GM20000 (cell line): Measurements from ENCODE around the gene SNAP29.
"Not testable (repeated sequence)": the region's sequence is repeated elsewhere in the genome, so short reads cannot be mapped to it uniquely, and the experiment has no call there.

Experiments
- DNase-seq: peaks from one replicate; pipeline ENCODE4 v3.0.0; 2012; ENCODE audit warnings: low spot score
- CTCF ChIP-seq: IDR thresholded peaks from 2 replicates; pipeline ENCODE4 v1.5.1; 2012; ENCODE audit warnings: mild to moderate bottlenecking, control low read depth; ENCODE audit errors: extremely low read depth, missing control alignments

The SNAP29 gene

GRCh38 chr22:20933910-20934309 is 75.1 kb downstream of the SNAP29 start:
- DNase-seq: no peak
- no peak for TF ChIP-seq CTCF

GRCh38 chr22:20935049-20935448 is 76.2 kb downstream of the SNAP29 start:
- not testable (repeated sequence) for DNase-seq

GRCh38 chr22:20935780-20936539 is 77.2 kb downstream of the SNAP29 start:
- not testable (repeated sequence) for DNase-seq

GRCh38 chr22:20937031-20937793 is 78.4 kb downstream of the SNAP29 start:
- DNase-seq: no peak
- TF ChIP-seq CTCF: no peak

- no peak for DNase-seq
- no peak for TF ChIP-seq CTCF
Measured at GRCh38 chr22:20937794-20938671, 79.2 kb downstream of the SNAP29 start.

- not testable (repeated sequence) for DNase-seq
Measured at GRCh38 chr22:20939457-20940185, 80.8 kb downstream of the SNAP29 start.

- DNase-seq: no peak
- TF ChIP-seq CTCF: no peak
Measured at GRCh38 chr22:20940186-20940651, 81.4 kb downstream of the SNAP29 start.
